ENCODE data around the gene GOLGA8Q.
"Not testable (repeated sequence)": the region's sequence is repeated elsewhere in the genome, so short reads cannot be mapped to it uniquely, and the experiment has no call there.

DNA sequence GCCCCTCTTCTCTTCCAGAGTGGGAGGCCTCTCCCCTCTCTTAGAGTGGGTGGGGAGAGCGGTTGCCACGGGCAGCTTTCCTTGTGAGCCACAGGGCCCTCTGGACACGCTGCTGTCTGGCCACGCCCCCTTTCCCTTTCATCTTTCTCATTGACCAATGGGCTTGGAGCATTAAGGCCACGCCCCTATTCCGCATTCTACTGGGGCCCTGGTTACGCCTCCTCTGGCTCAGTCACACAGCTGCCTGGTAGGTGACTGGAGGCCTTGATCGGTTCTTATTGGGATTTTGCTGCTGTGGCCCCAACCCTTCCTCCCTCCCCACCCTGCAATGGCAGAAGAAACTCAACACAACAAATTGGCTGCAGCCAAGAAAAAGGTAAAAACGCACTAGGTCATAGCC is at the start of gene GOLGA8Q:
- not testable (repeated sequence) for TF ChIP-seq TAF1 (IDR thresholded peaks at IDR 0.05; ENCODE audit: low read depth); EZH2 (IDR thresholded peaks at IDR 0.05; ENCODE audit: borderline replicate concordance, insufficient read depth, low read length, poor library complexity, severe bottlenecking); POLR2AphosphoS5 (IDR thresholded peaks at IDR 0.05); RAD21 (conservative IDR thresholded peaks at IDR 0.05); MXI1 (conservative IDR thresholded peaks at IDR 0.05; ENCODE audit: poor library complexity, severe bottlenecking)
- TF ChIP-seq, protein P1, sequence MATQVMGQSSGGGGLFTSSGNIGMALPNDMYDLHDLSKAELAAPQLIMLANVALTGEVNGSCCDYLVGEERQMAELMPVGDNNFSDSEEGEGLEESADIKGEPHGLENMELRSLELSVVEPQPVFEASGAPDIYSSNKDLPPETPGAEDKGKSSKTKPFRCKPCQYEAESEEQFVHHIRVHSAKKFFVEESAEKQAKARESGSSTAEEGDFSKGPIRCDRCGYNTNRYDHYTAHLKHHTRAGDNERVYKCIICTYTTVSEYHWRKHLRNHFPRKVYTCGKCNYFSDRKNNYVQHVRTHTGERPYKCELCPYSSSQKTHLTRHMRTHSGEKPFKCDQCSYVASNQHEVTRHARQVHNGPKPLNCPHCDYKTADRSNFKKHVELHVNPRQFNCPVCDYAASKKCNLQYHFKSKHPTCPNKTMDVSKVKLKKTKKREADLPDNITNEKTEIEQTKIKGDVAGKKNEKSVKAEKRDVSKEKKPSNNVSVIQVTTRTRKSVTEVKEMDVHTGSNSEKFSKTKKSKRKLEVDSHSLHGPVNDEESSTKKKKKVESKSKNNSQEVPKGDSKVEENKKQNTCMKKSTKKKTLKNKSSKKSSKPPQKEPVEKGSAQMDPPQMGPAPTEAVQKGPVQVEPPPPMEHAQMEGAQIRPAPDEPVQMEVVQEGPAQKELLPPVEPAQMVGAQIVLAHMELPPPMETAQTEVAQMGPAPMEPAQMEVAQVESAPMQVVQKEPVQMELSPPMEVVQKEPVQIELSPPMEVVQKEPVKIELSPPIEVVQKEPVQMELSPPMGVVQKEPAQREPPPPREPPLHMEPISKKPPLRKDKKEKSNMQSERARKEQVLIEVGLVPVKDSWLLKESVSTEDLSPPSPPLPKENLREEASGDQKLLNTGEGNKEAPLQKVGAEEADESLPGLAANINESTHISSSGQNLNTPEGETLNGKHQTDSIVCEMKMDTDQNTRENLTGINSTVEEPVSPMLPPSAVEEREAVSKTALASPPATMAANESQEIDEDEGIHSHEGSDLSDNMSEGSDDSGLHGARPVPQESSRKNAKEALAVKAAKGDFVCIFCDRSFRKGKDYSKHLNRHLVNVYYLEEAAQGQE (IDR thresholded peaks at IDR 0.05; ENCODE audit: borderline replicate concordance) = not testable (repeated sequence)
- TF ChIP-seq, protein P2, sequence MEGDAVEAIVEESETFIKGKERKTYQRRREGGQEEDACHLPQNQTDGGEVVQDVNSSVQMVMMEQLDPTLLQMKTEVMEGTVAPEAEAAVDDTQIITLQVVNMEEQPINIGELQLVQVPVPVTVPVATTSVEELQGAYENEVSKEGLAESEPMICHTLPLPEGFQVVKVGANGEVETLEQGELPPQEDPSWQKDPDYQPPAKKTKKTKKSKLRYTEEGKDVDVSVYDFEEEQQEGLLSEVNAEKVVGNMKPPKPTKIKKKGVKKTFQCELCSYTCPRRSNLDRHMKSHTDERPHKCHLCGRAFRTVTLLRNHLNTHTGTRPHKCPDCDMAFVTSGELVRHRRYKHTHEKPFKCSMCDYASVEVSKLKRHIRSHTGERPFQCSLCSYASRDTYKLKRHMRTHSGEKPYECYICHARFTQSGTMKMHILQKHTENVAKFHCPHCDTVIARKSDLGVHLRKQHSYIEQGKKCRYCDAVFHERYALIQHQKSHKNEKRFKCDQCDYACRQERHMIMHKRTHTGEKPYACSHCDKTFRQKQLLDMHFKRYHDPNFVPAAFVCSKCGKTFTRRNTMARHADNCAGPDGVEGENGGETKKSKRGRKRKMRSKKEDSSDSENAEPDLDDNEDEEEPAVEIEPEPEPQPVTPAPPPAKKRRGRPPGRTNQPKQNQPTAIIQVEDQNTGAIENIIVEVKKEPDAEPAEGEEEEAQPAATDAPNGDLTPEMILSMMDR (IDR thresholded peaks at IDR 0.05; ENCODE audit: poor library complexity, severe bottlenecking) = not testable (repeated sequence)
